Measurements from ENCODE around the gene WDR87.

DNA sequence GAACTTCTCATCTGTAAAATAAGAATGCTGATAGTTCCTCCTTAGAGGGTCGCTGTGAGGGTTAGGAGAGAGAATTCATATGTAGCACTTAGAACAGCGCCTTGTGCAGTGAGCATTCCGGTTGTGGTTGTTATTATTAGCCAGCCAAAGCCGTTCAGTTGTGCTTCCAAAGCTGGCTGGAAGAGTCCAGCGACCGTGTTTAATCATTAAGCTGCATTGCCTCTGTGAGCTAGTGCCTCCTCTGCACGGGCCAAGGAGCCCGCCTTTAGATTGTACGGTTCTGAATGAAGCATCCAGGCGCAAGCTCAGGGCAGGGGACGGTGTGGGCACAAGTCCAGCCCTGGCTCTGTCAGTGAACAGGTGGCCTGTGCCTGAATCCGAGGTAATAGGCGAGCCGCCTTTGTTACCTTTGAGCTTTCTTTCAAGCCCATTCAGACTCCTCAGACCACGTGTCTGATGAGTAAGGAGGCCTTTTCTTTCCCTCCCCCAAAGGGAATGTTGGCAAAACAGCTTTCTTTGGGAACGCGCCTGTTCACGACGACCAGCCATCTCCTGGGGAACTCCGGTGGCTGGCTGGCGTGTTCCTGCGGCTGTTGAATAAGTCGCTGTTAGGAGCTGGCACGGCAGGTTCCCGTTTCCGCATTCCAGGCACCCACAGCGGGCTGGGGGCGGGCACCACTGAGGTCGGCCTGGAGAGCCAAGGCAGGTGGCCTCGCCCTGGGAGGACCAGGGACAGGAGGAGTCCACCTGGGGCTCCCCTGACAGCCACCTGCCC is 25.7 kb upstream of the WDR87 start:
- TF ChIP-seq, protein P1, sequence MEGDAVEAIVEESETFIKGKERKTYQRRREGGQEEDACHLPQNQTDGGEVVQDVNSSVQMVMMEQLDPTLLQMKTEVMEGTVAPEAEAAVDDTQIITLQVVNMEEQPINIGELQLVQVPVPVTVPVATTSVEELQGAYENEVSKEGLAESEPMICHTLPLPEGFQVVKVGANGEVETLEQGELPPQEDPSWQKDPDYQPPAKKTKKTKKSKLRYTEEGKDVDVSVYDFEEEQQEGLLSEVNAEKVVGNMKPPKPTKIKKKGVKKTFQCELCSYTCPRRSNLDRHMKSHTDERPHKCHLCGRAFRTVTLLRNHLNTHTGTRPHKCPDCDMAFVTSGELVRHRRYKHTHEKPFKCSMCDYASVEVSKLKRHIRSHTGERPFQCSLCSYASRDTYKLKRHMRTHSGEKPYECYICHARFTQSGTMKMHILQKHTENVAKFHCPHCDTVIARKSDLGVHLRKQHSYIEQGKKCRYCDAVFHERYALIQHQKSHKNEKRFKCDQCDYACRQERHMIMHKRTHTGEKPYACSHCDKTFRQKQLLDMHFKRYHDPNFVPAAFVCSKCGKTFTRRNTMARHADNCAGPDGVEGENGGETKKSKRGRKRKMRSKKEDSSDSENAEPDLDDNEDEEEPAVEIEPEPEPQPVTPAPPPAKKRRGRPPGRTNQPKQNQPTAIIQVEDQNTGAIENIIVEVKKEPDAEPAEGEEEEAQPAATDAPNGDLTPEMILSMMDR (IDR thresholded peaks at IDR 0.05 in 8 of 11, conservative IDR thresholded peaks at IDR 0.05 in 3 of 11): no peak
- no peak for TF ChIP-seq POLR2A (IDR thresholded peaks at IDR 0.05)

All from spleen (tissue), 7 donors.